GM18505 (cell line): Measurements from ENCODE around the gene ANKLE1.
"Not testable (repeated sequence)": the region's sequence is repeated elsewhere in the genome, so short reads cannot be mapped to it uniquely, and the experiment has no call there.

Source experiments
- ATAC-seq: cut with Tn5 transposase; IDR thresholded peaks from one replicate; pipeline ENCODE4 v1.9.1; 2021; ENCODE audit not compliant: unreplicated experiment
- POLR2A ChIP-seq: IDR thresholded peaks from 4 replicates; pipeline ENCODE4 v1.6.1; 2011; ENCODE audit warnings: borderline replicate concordance; ENCODE audit not compliant: insufficient read depth, insufficient read length; ENCODE audit errors: extremely low read depth

The ANKLE1 gene

GRCh38 chr19:17260842-17261325 is 20.8 kb upstream of the ANKLE1 start:
- no peak for TF ChIP-seq POLR2A
- no peak for ATAC-seq

- no peak for TF ChIP-seq POLR2A
- no peak for ATAC-seq
Measured at GRCh38 chr19:17262557-17262956, 19.1 kb upstream of the ANKLE1 start.

- no peak for TF ChIP-seq POLR2A
- no peak for ATAC-seq
Measured at GRCh38 chr19:17263712-17264640, 17.7 kb upstream of the ANKLE1 start.

GRCh38 chr19:17264641-17264979 is 17.1 kb upstream of the ANKLE1 start, which contains the start of gene USHBP1:
TSS of gene USHBP1 (minus strand) at chr19:17264745. CDS start at chr19:17264299, 446 bp downstream.
- ATAC-seq, result no peak

GRCh38 chr19:17266026-17266425 is 15.7 kb upstream of the ANKLE1 start:
- no peak for ATAC-seq
- no peak for TF ChIP-seq POLR2A

More at GRCh38 chr19:17264641-17264979, 17.1 kb upstream of the ANKLE1 start, which contains the start of gene USHBP1:
- no peak for TF ChIP-seq POLR2A

GRCh38 chr19:17266589-17266974 is 15.1 kb upstream of the ANKLE1 start:
- no peak for ATAC-seq
- TF ChIP-seq POLR2A, result peak; percentile 54

GRCh38 chr19:17266975-17267788 is 14.5 kb upstream of the ANKLE1 start, which contains the start of gene BABAM1:
TSS of gene BABAM1 (plus strand) at chr19:17267443. CDS start at chr19:17268807, 1,364 bp downstream.
- ATAC-seq, result peak; percentile 89
- TF ChIP-seq POLR2A, result peak; percentile 80

- no peak for TF ChIP-seq POLR2A
- ATAC-seq, result no peak
Measured at GRCh38 chr19:17268754-17269153, 12.9 kb upstream of the ANKLE1 start.

- not testable (repeated sequence) for ATAC-seq
Measured at GRCh38 chr19:17274892-17275291, 6.8 kb upstream of the ANKLE1 start.

- no peak for TF ChIP-seq POLR2A
- ATAC-seq, result no peak
Measured at GRCh38 chr19:17275441-17276175, 6.1 kb upstream of the ANKLE1 start.

- ATAC-seq, result no peak
- TF ChIP-seq POLR2A, result no peak
Measured at GRCh38 chr19:17279436-17279835, 2.3 kb upstream of the ANKLE1 start.

- TF ChIP-seq POLR2A, result peak; percentile 34
- no peak for ATAC-seq
Measured at GRCh38 chr19:17282488-17283125, 906 bp downstream of the ANKLE1 start.

- TF ChIP-seq POLR2A, result no peak
- ATAC-seq, result no peak
Measured at GRCh38 chr19:17283504-17283996, 1.8 kb downstream of the ANKLE1 start.
